CD14-positive monocyte (primary cell): ENCODE data around the gene SLC39A3. TPM values are rescaled to one million over a fixed set of nuclear protein-coding genes. Genes with fewer than 3 reads are reported as not detected.

ENCODE experiments used
- DNase-seq, 3 donors: peaks; one replicate each; pipeline ENCODE4 v3.0.0-alpha.2; 2011 to 2022
- H2AFZ ChIP-seq: 2 replicates; pipeline ENCODE4 v1.6.0; 2012; ENCODE audit warnings: mild to moderate bottlenecking, low read depth, low read length, inconsistent platforms; ENCODE audit not compliant: insufficient read depth, poor library complexity, severe bottlenecking
- H3K27ac ChIP-seq, 2 donors: 1 replicate in 1 of 2; 2 replicates in 1 of 2; pipeline ENCODE4 v1.5.1; 2012 to 2013; ENCODE audit warnings: low read length in 2 of 2, control low read depth in 1 of 2, inconsistent platforms in 1 of 2, low read depth in 1 of 2, mild to moderate bottlenecking in 1 of 2
- H3K27me3 ChIP-seq, 2 donors: one replicate each; pipeline versions ENCODE4 v1.6.0 to v1.6.1; 2011 to 2013; ENCODE audit warnings: low read length in 2 of 2; ENCODE audit not compliant: control insufficient read depth in 2 of 2, insufficient read depth in 2 of 2
- H3K36me3 ChIP-seq, 2 donors: replicated peaks in 1 of 2; 1 replicate in 1 of 2; 2 replicates in 1 of 2; pipeline versions ENCODE4 v1.5.1 to v1.6.1; 2012 to 2013; ENCODE audit warnings: low read length in 2 of 2, control low read depth in 1 of 2, inconsistent platforms in 1 of 2, mild to moderate bottlenecking in 1 of 2; ENCODE audit not compliant: insufficient read depth in 2 of 2, control insufficient read depth in 1 of 2
- H3K4me1 ChIP-seq, 2 donors: 1 replicate in 1 of 2; 2 replicates in 1 of 2; pipeline versions ENCODE4 v1.5.1 to v1.6.1; 2012 to 2013; ENCODE audit warnings: low read length in 2 of 2, control low read depth in 1 of 2, inconsistent platforms in 1 of 2, mild to moderate bottlenecking in 1 of 2, moderate library complexity in 1 of 2; ENCODE audit not compliant: insufficient read depth in 2 of 2, control insufficient read depth in 1 of 2
- H3K4me2 ChIP-seq: replicated peaks from 2 replicates; pipeline ENCODE3; 2012; ENCODE audit warnings: low read length, moderate library complexity, mild to moderate bottlenecking; ENCODE audit not compliant: poor library complexity, severe bottlenecking; ENCODE audit errors: extremely low read depth
- H3K4me3 ChIP-seq, 3 experiments: fragments of 200-600 bp in 1 of 3; sonication (generic) in 1 of 3; replicated peaks in 1 of 3; 1 replicate in 2 of 3; 2 replicates in 1 of 3; pipeline ENCODE4 v1.5.1; 2011 to 2013; ENCODE audit warnings: low read length in 3 of 3, mild to moderate bottlenecking in 3 of 3, control low read depth in 2 of 3, low read depth in 2 of 3, inconsistent platforms in 1 of 3, moderate library complexity in 1 of 3
- H3K79me2 ChIP-seq: 2 replicates; pipeline ENCODE4 v1.6.0; 2012; ENCODE audit warnings: mild to moderate bottlenecking, control low read depth, inconsistent platforms, low read length, moderate library complexity; ENCODE audit not compliant: insufficient read depth
- H3K9ac ChIP-seq: 2 replicates; pipeline ENCODE4 v1.6.0; 2017; ENCODE audit warnings: low read length, mild to moderate bottlenecking; ENCODE audit not compliant: insufficient read depth, poor library complexity, severe bottlenecking
- H3K9me3 ChIP-seq, 2 donors: replicated peaks in 1 of 2; 1 replicate in 1 of 2; 2 replicates in 1 of 2; pipeline versions ENCODE4 v1.5.1 to v1.6.1; 2012 to 2013; ENCODE audit warnings: low read length in 2 of 2, control low read depth in 1 of 2; ENCODE audit not compliant: control insufficient read depth in 1 of 2, insufficient read depth in 1 of 2
- H4K20me1 ChIP-seq: 2 replicates; pipeline ENCODE4 v1.6.0; 2012; ENCODE audit warnings: mild to moderate bottlenecking, low read length, control low read depth, moderate library complexity; ENCODE audit not compliant: insufficient read depth
- H3K27ac Mint-ChIP-seq, 7 donors: one replicate each; pipeline ENCODE4 v1.8.0; 2020; ENCODE audit warnings: mild to moderate bottlenecking in 7 of 7, mixed read lengths in 7 of 7, moderate library complexity in 6 of 7, inconsistent platforms in 2 of 7
- H3K27me3 Mint-ChIP-seq, 3 donors: one replicate each; pipeline ENCODE4 v1.8.0; 2021 to 2022; ENCODE audit warnings: low read depth in 3 of 3, mild to moderate bottlenecking in 3 of 3, mixed read lengths in 3 of 3, moderate library complexity in 3 of 3, inconsistent platforms in 1 of 3
- H3K36me3 Mint-ChIP-seq, 2 donors: one replicate each; pipeline ENCODE4 v1.8.0; 2020; ENCODE audit warnings: mixed read lengths in 2 of 2, inconsistent platforms in 1 of 2, mild to moderate bottlenecking in 1 of 2
- H3K4me1 Mint-ChIP-seq: one replicate; pipeline ENCODE4 v1.8.0; 2020; ENCODE audit warnings: mild to moderate bottlenecking, mixed read lengths
- H3K4me3 Mint-ChIP-seq, 2 donors: one replicate each; pipeline ENCODE4 v1.8.0; 2020; ENCODE audit warnings: mild to moderate bottlenecking in 2 of 2, mixed read lengths in 2 of 2, moderate library complexity in 1 of 2
- H3K9me3 Mint-ChIP-seq, 7 donors: one replicate each; pipeline ENCODE4 v1.8.0; 2020 to 2022; ENCODE audit warnings: mixed read lengths in 7 of 7, mild to moderate bottlenecking in 6 of 7, moderate library complexity in 6 of 7, inconsistent platforms in 2 of 7
- CTCF ChIP-seq: fragments of 200-600 bp; IDR thresholded peaks from one replicate; pipeline ENCODE4 v1.8.0; 2022; ENCODE audit warnings: antibody characterized with exemption, mild to moderate bottlenecking
- WGBS: methylation state at CpG from one replicate; pipeline ENCODE4 v1.1.5; 2013; ENCODE audit warnings: missing lambda C conversion rate; ENCODE audit not compliant: insufficient coverage; 5-methylcytosine and 5-hydroxymethylcytosine counted together
- intact Hi-C, 2 donors: fragments of 100-400 bp; cut with micrococcal nuclease; formaldehyde crosslinking; loops; one replicate each; pipeline versions ENCODE4 v1.15.0 to v1.15.1; 2023
- polyA plus RNA-seq, 3 donors: library from polyadenylated mRNA; depleted of rRNA in 1 of 3; unstranded in 2 of 3; stranded (reverse) in 1 of 3; fragments of 300-500 nt in 2 of 3; fragments of >200 nt in 1 of 3; fragmentation: Illumina TruSeq in 2 of 3; gene quantifications; 1 replicate in 2 of 3; 2 replicates in 1 of 3; pipeline ENCODE4 v1.2.3, GENCODE V29; 2012 to 2021

The SLC39A3 gene
- polyA plus RNA-seq, 3 donors = 14.2 to 39.5 (median 37.0) TPM

GRCh38 chr19:2775556-2776430 is 36.0 kb upstream of the SLC39A3 start:
- H3K4me1 ChIP-seq = peaks cover 21 to 26% of the 10 kb centered on the region in 2 donors

More at GRCh38 chr19:2775556-2776430, 36.0 kb upstream of the SLC39A3 start:
- Mint-ChIP-seq H3K9me3 (no peaks in the 10 kb centered on the region), H3K27me3 (peaks cover 0 to 2% (median 2%) of the 10 kb centered on the region in 3 donors), H3K27ac (peak overlapping the region; percentile 97 to 99 (median 99)), H3K4me3 (peak overlapping the region; percentile 82 to 95), H3K36me3 (peaks cover 15 to 44% of the 10 kb centered on the region in 2 donors), H3K4me1 (peaks cover 28% of the 10 kb centered on the region)
- Histone ChIP-seq H3K9ac (peak overlapping the region; percentile 72), H3K79me2 (peaks cover 91% of the 10 kb centered on the region), H3K4me3 (peak overlapping the region; percentile 32 to 64 (median 44)), H2AFZ (no peak overlapping the region), H4K20me1 (peaks cover 36% of the 10 kb centered on the region), H3K9me3 (no peaks in the 10 kb centered on the region), H3K27me3 (no peaks in the 10 kb centered on the region), H3K4me2 (peak overlapping the region; percentile 62), H3K36me3 (peaks cover 3 to 23% of the 10 kb centered on the region in 2 donors), H3K27ac (peak overlapping the region; percentile 90 to 98)
- DNase-seq = peak; percentile 80 to 82 (median 82)
- WGBS = 44% methylated on average over 28 of the region's 29 CpGs
- TF ChIP-seq CTCF = no peak
- intact Hi-C loops = no loop called here
